HUES6 (cell line): Measurements from ENCODE around the gene MAPK1.
"Not testable (repeated sequence)": the region's sequence is repeated elsewhere in the genome, so short reads cannot be mapped to it uniquely, and the experiment has no call there.

Experiments used
- H3K27ac ChIP-seq: 2 replicates; pipeline ENCODE4 v1.7.0; 2013; ENCODE audit warnings: low read depth, mild to moderate bottlenecking, low read length, inconsistent platforms
- H3K27me3 ChIP-seq: 2 replicates; pipeline ENCODE4 v1.6.1; 2013; ENCODE audit warnings: low read length; ENCODE audit not compliant: control insufficient read depth, insufficient read depth
- H3K36me3 ChIP-seq: 2 replicates; pipeline ENCODE4 v1.6.1; 2013; ENCODE audit warnings: low read length; ENCODE audit not compliant: control insufficient read depth, insufficient read depth
- H3K4me1 ChIP-seq: 2 replicates; pipeline ENCODE4 v1.6.1; 2013; ENCODE audit warnings: low read length; ENCODE audit not compliant: control insufficient read depth, insufficient read depth
- H3K4me3 ChIP-seq: 2 replicates; pipeline ENCODE4 v1.5.1; 2013; ENCODE audit warnings: low read depth, low read length
- H3K9ac ChIP-seq: one replicate; pipeline ENCODE4 v1.6.1; 2013; ENCODE audit warnings: mild to moderate bottlenecking, low read length
- H3K9me3 ChIP-seq: 2 replicates; pipeline ENCODE4 v1.6.1; 2013; ENCODE audit warnings: low read depth, low read length; ENCODE audit not compliant: control insufficient read depth, insufficient read depth

MAPK1 gene

DNA sequence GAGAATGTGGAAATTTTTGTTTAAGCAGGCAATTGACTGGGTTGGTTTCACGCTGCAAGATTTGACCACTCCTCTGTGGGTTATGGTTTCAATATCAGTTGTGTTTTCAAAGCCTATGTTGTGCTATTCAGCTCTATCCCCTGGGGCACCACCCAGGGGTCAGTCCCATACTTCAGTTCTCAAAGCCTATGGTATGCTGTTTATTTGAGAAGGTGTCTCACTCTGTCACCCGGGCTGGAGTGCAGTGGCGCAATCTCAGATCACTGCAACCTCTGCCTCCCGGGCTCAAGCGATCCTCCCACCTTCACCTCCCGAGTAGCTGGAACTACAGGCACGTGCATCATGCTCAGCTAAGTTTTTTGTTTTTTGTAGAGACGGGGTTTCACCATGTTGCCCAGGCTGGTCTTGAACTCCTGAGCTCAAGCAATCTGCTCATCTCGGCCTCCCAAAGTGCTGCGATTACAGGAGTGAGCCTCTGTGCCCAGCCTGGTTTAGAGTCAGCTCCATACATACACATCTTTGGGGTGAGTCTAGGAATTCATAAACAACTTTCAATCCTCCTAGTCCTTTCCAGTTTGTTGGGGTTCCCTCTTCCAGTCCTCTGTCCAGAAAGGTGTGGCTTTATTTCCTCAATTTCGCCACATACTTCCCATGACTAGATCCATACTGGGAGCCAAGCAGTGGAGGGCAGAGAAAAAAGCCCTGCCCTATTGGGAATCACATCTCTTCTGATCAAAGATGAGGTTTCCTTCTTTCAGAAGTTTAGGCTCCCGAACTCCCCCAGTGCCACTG lies 35.0 kb upstream of the MAPK1 start:
- H3K4me1 ChIP-seq: no peaks in the 10 kb centered on the region
- H3K9me3 ChIP-seq: no peaks in the 10 kb centered on the region
- H3K4me3 ChIP-seq: no peak overlapping the region
- H3K27ac ChIP-seq: no peak overlapping the region
- no peaks in the 10 kb centered on the region for H3K36me3 ChIP-seq
- H3K27me3 ChIP-seq: no peaks in the 10 kb centered on the region
- H3K9ac ChIP-seq: no peak overlapping the region

DNA sequence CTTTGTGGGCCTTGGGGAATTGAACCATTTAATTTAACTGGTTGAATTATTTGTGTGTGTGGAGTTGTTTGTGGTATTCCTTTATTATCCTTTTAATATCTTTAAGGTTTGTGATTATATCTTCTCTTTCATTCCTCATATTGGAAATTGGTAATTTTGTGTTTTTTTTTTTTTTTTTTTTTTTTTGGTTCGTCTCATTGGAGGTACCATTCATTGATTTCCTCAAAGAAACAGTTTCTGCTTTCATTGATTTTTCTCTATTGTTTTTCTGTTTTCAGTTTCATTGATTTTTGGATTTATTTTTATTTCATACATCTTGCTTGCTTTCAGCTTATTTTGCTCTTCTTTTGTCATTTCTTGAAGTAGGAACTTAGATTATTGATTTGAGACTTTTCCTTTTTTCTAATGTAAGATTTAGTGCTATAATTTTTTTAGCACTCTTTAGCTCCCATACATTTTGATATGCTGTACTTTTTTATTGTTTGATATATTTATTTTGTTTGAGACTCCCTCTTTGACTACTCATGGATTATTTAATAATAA lies 31.0 kb upstream of the MAPK1 start:
- Histone ChIP-seq H3K4me3 (no peak overlapping the region), H3K9me3 (0 out of 2 replicates have a peak, but pooled peaks cover 3% of the 10 kb centered on the region), H3K36me3 (no peaks in the 10 kb centered on the region), H3K9ac (no peak overlapping the region), H3K27me3 (no peaks in the 10 kb centered on the region), H3K27ac (no peak overlapping the region), H3K4me1 (no peaks in the 10 kb centered on the region)

DNA sequence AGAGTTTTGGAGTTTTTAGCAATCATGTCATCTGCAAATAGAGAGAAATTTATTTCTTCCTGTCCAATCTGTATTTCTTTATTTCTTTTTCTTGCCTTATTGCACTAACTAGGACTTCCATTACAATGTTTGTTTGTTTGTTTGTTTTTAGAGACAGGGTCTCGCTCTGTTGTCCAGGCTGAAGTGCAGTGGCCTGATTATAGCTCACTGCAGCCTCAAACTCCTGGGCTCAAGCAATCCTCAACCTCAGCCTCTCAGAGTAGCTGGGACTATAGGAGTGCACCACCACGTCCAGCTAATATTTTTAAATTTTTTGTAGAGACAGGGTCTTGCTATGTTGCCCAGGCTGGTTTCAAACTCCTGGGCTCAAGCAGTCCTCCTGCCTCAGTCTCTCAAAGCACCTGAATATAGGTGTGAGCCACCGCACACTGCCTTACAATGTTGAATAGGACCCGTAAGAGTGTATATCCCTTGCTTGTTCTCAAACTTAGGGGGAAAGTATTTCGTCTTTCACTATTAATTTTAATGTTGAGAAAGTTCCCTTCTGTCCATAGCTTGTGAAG lies 29.6 kb upstream of the MAPK1 start:
- Histone ChIP-seq H3K4me1 (no peaks in the 10 kb centered on the region), H3K36me3 (no peaks in the 10 kb centered on the region), H3K27ac (no peak overlapping the region), H3K9ac (no peak overlapping the region), H3K9me3 (0 out of 2 replicates have a peak, but pooled peaks cover 3% of the 10 kb centered on the region), H3K27me3 (no peaks in the 10 kb centered on the region), H3K4me3 (no peak overlapping the region)

DNA sequence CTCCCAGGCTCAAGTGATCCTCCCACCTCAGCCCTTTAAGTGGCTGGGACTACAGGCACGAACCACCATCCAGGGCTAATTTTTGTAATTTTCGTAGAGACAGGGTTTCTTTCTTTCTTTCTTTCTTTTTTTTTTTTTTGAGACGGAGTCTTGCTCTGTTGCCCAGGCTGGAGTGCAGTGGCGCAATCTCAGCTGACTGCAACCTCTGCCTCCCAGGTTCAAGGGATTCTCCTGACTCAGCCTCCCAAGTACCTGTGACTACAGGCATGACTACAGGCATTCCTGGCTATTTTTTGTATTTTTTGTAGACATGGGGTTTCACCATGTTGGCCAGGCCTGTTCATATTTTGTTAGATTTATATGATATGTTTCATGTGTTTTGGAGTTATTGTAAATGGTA lies 28.8 kb upstream of the MAPK1 start:
- not testable (repeated sequence) for H3K4me3 ChIP-seq, H3K36me3 ChIP-seq, H3K9ac ChIP-seq, H3K27me3 ChIP-seq, H3K9me3 ChIP-seq, H3K27ac ChIP-seq, H3K4me1 ChIP-seq

DNA sequence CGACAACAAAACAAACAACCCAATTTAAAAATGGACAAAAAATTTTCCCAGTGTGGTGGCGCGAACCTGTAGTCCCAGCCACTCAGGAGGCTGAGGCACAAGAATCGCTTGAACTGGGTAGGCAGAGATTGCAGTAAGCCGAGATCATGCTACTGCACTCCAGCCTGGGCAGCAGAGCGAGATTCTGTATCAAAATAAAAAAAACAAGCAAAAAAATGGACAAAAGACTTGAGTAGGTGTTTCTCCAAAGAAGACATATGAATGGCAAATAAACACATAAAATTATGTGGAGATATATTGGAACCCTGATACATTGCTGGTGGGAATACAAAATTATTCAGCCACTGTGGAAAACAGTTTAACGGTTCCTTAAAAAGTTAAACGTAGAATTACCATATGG lies 27.4 kb upstream of the MAPK1 start:
- Histone ChIP-seq H3K27ac (no peak overlapping the region), H3K4me3 (no peak overlapping the region), H3K9me3 (0 out of 2 replicates have a peak, but pooled peaks cover 3% of the 10 kb centered on the region), H3K36me3 (no peaks in the 10 kb centered on the region), H3K27me3 (no peaks in the 10 kb centered on the region), H3K4me1 (no peaks in the 10 kb centered on the region), H3K9ac (no peak overlapping the region)

DNA sequence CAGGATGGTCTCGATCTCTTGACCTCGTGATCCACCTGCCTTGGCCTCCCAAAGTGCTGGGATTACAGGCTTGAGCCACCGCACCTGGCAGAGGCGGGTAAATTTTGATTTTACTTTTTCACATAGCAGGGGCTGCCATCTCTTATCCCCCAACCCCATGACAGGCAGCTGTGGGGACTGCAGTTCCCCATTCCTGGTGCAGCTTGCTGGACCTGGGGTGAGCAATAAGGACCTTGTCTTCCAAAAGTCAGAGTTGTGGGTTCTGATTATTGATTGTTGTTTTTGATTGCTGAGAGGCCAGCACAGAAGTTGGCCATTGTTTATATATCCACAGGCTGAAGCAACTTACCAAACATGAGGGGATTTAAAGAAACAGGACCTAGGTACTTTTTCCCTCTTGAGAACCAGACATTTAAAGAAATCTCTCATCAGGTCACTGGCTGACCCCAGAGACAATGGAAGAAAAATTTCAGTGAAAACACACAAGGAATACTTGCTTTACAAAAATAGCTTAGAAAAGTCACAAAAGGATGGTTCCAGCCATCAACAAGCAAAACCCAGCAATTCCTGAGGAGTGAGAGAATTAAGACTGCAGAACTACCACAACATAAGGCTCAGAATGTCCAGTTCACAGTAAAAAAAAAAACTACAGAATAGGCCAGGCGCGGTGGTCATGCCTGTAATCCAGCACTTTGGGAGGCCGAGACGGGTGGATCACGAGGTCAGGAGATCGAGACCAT lies 22.0 kb upstream of the MAPK1 start:
- H3K27me3 ChIP-seq: no peaks in the 10 kb centered on the region
- H3K9ac ChIP-seq: no peak overlapping the region
- no peaks in the 10 kb centered on the region for H3K4me1 ChIP-seq
- no peak overlapping the region for H3K27ac ChIP-seq
- no peak overlapping the region for H3K4me3 ChIP-seq
- no peaks in the 10 kb centered on the region for H3K36me3 ChIP-seq
- H3K9me3 ChIP-seq: no peaks in the 10 kb centered on the region

DNA sequence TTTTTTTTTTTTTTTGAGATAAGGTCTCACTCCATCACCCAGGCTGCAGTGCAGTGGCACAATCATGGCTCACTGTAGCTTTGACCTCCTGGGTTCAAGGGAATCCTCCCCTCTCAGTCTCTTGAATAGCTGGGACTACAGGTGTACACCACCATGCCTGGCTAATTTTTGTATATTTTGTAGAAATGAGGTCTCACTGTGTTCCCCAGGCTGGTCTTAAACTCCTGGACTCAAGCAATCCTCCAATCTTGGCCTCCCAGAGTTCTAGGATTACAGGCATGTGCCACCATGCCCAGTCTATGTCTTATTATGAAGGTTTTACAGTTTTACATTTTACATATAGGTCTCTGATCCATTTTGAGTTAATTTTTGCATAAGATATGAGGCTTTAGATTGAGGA lies 20.4 kb upstream of the MAPK1 start:
- no peak overlapping the region for H3K9ac ChIP-seq
- H3K36me3 ChIP-seq: no peaks in the 10 kb centered on the region
- no peaks in the 10 kb centered on the region for H3K4me1 ChIP-seq
- no peaks in the 10 kb centered on the region for H3K27me3 ChIP-seq
- H3K9me3 ChIP-seq: no peaks in the 10 kb centered on the region
- H3K4me3 ChIP-seq: no peak overlapping the region
- H3K27ac ChIP-seq: no peak overlapping the region

DNA sequence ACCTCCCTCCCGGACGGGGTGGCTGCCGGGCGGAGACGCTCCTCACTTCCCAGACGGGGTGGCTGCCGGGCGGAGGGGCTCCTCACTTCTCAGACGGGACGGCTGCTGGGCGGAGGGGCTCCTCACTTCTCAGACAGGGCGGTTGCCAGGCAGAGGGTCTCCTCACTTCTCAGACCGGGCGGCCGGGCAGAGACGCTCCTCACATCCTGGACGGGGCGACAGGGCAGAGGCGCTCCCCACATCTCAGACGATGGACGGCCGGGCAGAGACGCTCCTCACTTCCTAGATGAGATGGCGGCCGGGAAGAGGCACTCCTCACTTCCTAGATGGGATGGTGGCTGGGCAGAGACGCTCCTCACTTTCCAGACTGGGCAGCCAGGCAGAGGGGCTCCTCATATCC lies 16.5 kb upstream of the MAPK1 start:
- H3K36me3 ChIP-seq, H3K27me3 ChIP-seq, H3K9ac ChIP-seq, H3K4me1 ChIP-seq, H3K9me3 ChIP-seq, H3K4me3 ChIP-seq, H3K27ac ChIP-seq: not testable (repeated sequence)

DNA sequence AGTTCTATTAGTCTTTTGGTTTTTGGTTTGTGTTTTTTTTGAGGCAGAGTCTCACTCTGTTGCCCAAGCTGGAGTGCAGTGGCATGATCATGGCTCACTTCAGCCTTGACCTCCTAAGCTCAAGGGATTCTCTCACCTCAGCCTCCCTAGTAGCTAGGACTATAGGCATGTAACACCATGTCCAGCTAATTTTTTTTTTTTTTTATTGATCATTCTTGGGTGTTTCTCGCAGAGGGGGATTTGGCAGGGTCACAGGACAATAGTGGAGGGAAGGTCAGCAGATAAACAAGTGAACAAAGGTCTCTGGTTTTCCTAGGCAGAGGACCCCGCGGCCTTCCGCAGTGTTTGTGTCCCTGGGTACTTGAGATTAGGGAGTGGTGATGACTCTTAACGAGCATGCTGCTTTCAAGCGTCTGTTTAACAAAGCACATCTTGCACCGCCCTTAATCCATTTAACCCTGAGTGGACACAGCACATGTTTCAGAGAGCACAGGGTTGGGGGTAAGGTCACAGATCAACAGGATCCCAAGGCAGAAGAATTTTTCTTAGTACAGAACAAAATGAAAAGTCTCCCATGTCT lies 15.4 kb upstream of the MAPK1 start:
- not testable (repeated sequence) for H3K4me3 ChIP-seq, H3K9ac ChIP-seq, H3K27ac ChIP-seq, H3K36me3 ChIP-seq, H3K4me1 ChIP-seq, H3K9me3 ChIP-seq, H3K27me3 ChIP-seq

DNA sequence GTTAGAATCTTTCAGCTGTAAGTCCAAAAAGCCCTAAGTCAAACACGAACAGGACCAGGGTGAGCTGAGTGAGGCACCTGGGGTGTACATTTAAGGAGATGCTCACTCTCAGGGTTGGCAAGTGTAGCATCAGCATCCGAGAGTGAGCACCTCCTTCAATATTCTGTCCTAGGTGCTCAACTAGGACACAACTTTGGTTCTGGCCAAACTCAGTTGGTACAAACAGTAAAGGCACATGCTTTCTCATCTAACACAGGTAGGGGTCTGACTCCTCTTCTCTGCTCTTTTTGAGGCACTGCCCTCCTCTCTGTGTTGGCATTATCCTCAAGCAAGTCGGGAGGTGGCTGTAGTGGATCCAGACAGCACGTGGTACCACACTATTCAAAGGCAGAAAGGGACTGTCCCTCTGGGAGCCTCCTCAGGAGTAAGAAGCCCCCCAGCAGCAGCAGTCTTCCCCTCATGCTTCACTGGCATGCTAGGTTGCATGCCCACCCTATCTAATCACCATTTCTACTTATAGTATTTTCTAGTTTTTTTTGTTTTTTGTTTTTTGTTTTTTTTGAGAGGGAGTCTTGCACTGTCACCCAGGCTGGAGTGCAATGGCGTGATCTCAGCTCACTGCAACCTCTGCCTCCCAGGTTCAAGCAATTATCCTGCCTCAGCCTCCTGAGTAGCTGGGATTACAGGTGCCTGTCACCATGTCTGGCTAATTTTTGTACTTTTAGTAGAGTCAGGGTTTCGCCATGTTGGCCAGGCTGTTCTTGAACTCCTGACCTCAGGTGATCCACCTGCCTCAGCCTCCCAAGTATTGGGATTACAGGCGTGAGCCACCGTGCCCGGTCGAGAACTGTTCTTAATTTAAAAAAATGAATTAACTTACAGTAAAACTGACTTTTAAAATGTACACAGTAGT lies 14.7 kb upstream of the MAPK1 start:
- no peak overlapping the region for H3K27ac ChIP-seq
- H3K4me1 ChIP-seq: no peaks in the 10 kb centered on the region
- H3K4me3 ChIP-seq: no peak overlapping the region
- no peaks in the 10 kb centered on the region for H3K27me3 ChIP-seq
- no peaks in the 10 kb centered on the region for H3K9me3 ChIP-seq
- H3K9ac ChIP-seq: no peak overlapping the region
- H3K36me3 ChIP-seq: no peaks in the 10 kb centered on the region
